GM12865 (cell line): ENCODE results near the gene HOXB5.

Experiments
- DNase-seq: peaks from one replicate; pipeline ENCODE4 v3.0.0; 2010; ENCODE audit warnings: low read depth
- H3K4me3 ChIP-seq: 2 replicates; pipeline ENCODE4 v1.5.1; 2011; ENCODE audit warnings: mild to moderate bottlenecking, low read depth, low read length, control low read depth
- TF ChIP-seq, protein P1 (sequence below): IDR thresholded peaks from 2 replicates; pipeline ENCODE4 v1.5.1; 2011; ENCODE audit warnings: low read length, control low read depth, low read depth, inconsistent platforms; ENCODE audit not compliant: insufficient read depth; ENCODE audit errors: missing control alignments

The HOXB5 gene

DNA sequence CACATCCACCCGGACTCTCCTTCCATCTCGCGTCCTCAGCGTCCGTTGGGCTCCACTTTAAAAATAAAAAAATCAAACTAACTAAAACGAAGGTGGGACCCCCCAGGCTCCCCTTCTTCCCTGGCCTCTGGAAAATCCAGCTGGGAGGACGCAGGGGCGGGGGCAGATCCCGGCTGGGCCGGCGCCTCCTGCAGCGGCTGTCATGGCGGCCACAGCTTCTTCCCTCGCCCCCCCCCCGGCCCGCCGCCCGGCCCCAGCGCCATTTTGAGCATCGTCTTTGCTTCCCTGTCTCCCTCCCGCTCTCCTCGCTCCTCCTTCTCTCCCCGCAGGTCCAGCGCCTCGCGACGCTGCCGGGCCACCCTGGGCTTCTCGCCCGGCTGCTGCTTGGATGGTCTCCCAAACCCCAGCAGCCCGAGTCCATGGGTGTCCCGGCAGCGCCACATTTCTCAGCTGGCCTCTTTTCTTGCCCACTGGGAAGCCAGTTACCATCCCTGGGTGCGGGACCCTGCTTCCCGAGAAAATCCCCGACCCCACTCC, 51.9 kb downstream of the HOXB5 start:
- H3K4me3 ChIP-seq: no peak overlapping the region
- TF ChIP-seq, protein P1, sequence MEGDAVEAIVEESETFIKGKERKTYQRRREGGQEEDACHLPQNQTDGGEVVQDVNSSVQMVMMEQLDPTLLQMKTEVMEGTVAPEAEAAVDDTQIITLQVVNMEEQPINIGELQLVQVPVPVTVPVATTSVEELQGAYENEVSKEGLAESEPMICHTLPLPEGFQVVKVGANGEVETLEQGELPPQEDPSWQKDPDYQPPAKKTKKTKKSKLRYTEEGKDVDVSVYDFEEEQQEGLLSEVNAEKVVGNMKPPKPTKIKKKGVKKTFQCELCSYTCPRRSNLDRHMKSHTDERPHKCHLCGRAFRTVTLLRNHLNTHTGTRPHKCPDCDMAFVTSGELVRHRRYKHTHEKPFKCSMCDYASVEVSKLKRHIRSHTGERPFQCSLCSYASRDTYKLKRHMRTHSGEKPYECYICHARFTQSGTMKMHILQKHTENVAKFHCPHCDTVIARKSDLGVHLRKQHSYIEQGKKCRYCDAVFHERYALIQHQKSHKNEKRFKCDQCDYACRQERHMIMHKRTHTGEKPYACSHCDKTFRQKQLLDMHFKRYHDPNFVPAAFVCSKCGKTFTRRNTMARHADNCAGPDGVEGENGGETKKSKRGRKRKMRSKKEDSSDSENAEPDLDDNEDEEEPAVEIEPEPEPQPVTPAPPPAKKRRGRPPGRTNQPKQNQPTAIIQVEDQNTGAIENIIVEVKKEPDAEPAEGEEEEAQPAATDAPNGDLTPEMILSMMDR: no peak
- no peak for DNase-seq
